Liver (tissue), 3 donors: ENCODE results near the gene DIAPH3.

Experiments
- CTCF ChIP-seq: fragments of 150-350 bp; IDR thresholded peaks from 2 replicates; pipeline ENCODE4 v1.5.1; 2017; ENCODE audit warnings: improper control_type of control experiment, low read depth, low read length; ENCODE audit not compliant: missing input control
- FOXA1 ChIP-seq: IDR thresholded peaks from 2 replicates; pipeline ENCODE4 v1.6.1; 2016; ENCODE audit warnings: antibody characterized with exemption
- JUND ChIP-seq, 2 donors: IDR thresholded peaks; 2 replicates each; pipeline ENCODE4 v1.6.1; 2016; ENCODE audit warnings: antibody characterized with exemption in 2 of 2
- MAX ChIP-seq: IDR thresholded peaks from 2 replicates; pipeline ENCODE4 v1.6.1; 2016; ENCODE audit warnings: antibody characterized with exemption
- RAD21 ChIP-seq, 2 donors: IDR thresholded peaks; 2 replicates each; pipeline ENCODE4 v1.6.1; 2016; ENCODE audit warnings: antibody characterized with exemption in 2 of 2, mild to moderate bottlenecking in 2 of 2
- REST ChIP-seq: IDR thresholded peaks from 2 replicates; pipeline ENCODE4 v1.6.1; 2016; ENCODE audit warnings: antibody characterized with exemption, mild to moderate bottlenecking
- RXRA ChIP-seq, 2 donors: IDR thresholded peaks; 2 replicates each; pipeline ENCODE4 v1.6.1; 2017 to 2018; ENCODE audit warnings: antibody characterized with exemption in 2 of 2, mild to moderate bottlenecking in 1 of 2
- SP1 ChIP-seq: IDR thresholded peaks from 2 replicates; pipeline ENCODE4 v1.6.1; 2018; ENCODE audit warnings: antibody characterized with exemption, mild to moderate bottlenecking
- TAF1 ChIP-seq: conservative IDR thresholded peaks from 2 replicates; pipeline ENCODE4 v1.6.1; 2016; ENCODE audit warnings: antibody characterized with exemption, mild to moderate bottlenecking
- YY1 ChIP-seq: IDR thresholded peaks from 2 replicates; pipeline ENCODE4 v1.6.1; 2016; ENCODE audit warnings: antibody characterized with exemption, mild to moderate bottlenecking
- donor health status: healthy.
- donor health status: healthy.

GRCh38 chr13:60108589-60108988 lies 55.1 kb downstream of the DIAPH3 start:
- TF ChIP-seq CTCF (no peak), YY1 (no peak), FOXA1 (no peak), JUND (IDR thresholded peaks at IDR 0.05) (no peak), REST (no peak), RXRA (IDR thresholded peaks at IDR 0.05) (no peak), TAF1 (no peak), MAX (no peak), RAD21 (IDR thresholded peaks at IDR 0.05) (no peak), SP1 (no peak)
